H1 (cell line): ENCODE results near the gene SYT13. TPM values are rescaled to one million over a fixed set of nuclear protein-coding genes. Genes with fewer than 3 reads are reported as not detected.

Source experiments
- CTCF ChIA-PET: fragments of 300-600 bp; sonication (Branson Sonifier 250); formaldehyde crosslinking; loops from one replicate; lab custom pipeline; 2021; ENCODE audit not compliant: partially characterized antibody; lab: Charles Lee
- POLR2A ChIA-PET: fragments of 300-600 bp; sonication (Branson Sonifier 250); formaldehyde crosslinking; loops from one replicate; lab custom pipeline; 2021; ENCODE audit warnings: inconsistent platforms; ENCODE audit not compliant: partially characterized antibody; lab: Charles Lee
- DNase-seq, 2 experiments: peaks; one replicate each; pipeline versions ENCODE4 v3.0.0 to v3.0.0-alpha.2; 2010 to 2022; ENCODE audit warnings: low spot score in 2 of 2, low read depth in 1 of 2, mixed read lengths in 1 of 2
- FAIRE-seq: peaks from 2 replicates; lab custom pipeline; 2011; peaks lifted over from hg19 to GRCh38; lab: Jason Lieb, UNC
- H2AFZ ChIP-seq: 2 replicates; pipeline ENCODE4 v1.8.1; 2012; ENCODE audit warnings: low read length, inconsistent platforms
- H2AK5ac ChIP-seq: 2 replicates; pipeline ENCODE4 v1.6.1; 2013; ENCODE audit warnings: low read depth, low read length
- H2BK120ac ChIP-seq: replicated peaks from 2 replicates; pipeline ENCODE3; 2013; ENCODE audit warnings: low read depth, low read length, inconsistent platforms
- H2BK12ac ChIP-seq: 2 replicates; pipeline ENCODE4 v1.6.1; 2013; ENCODE audit warnings: low read depth, low read length
- H2BK15ac ChIP-seq: 2 replicates; pipeline ENCODE4 v1.6.1; 2013; ENCODE audit warnings: low read length
- H2BK20ac ChIP-seq: 2 replicates; pipeline ENCODE4 v1.6.1; 2013; ENCODE audit warnings: low read length
- H2BK5ac ChIP-seq: 2 replicates; pipeline ENCODE4 v1.6.1; 2013; ENCODE audit warnings: low read depth, low read length
- H3K14ac ChIP-seq: 2 replicates; pipeline ENCODE4 v1.6.1; 2013; ENCODE audit warnings: inconsistent platforms; ENCODE audit not compliant: insufficient read length
- H3K18ac ChIP-seq: 2 replicates; pipeline ENCODE4 v1.6.1; 2013; ENCODE audit warnings: low read length; ENCODE audit errors: extremely low read depth
- H3K23ac ChIP-seq: 2 replicates; pipeline ENCODE4 v1.6.1; 2013; ENCODE audit warnings: inconsistent platforms; ENCODE audit not compliant: insufficient read length
- H3K23me2 ChIP-seq: 2 replicates; pipeline ENCODE4 v1.6.1; 2013; ENCODE audit warnings: low read depth, low read length
- H3K27ac ChIP-seq: 2 replicates; pipeline ENCODE4 v1.6.1; 2011; ENCODE audit warnings: low read depth, low read length, inconsistent platforms
- H3K27me3 ChIP-seq, 4 experiments: replicated peaks in 1 of 4; 1 replicate in 1 of 4; 2 replicates in 3 of 4; pipeline versions ENCODE4 v1.6.1 to v1.8.1; 2011 to 2013; ENCODE audit warnings: low read length in 3 of 4, mild to moderate bottlenecking in 3 of 4, inconsistent platforms in 2 of 4, mixed read lengths in 2 of 4, moderate library complexity in 1 of 4; ENCODE audit not compliant: control insufficient read depth in 3 of 4, insufficient read depth in 3 of 4; ENCODE audit errors: extremely low read depth in 1 of 4
- H3K36me3 ChIP-seq, 4 experiments: 2 replicates each; pipeline versions ENCODE4 v1.6.1 to v1.8.1; 2011 to 2013; ENCODE audit warnings: mild to moderate bottlenecking in 4 of 4, low read length in 3 of 4, moderate library complexity in 2 of 4, control low read depth in 1 of 4, inconsistent platforms in 1 of 4; ENCODE audit not compliant: insufficient read depth in 4 of 4, control insufficient read depth in 2 of 4
- H3K4ac ChIP-seq: replicated peaks from 2 replicates; pipeline ENCODE3; 2013; ENCODE audit warnings: low read length, low read depth, mixed read lengths, inconsistent platforms; ENCODE audit not compliant: insufficient read length
- H3K4me1 ChIP-seq, 4 experiments: replicated peaks in 1 of 4; 1 replicate in 1 of 4; 2 replicates in 3 of 4; pipeline versions ENCODE4 v1.6.1 to v1.8.1; 2011 to 2013; ENCODE audit warnings: low read length in 3 of 4, inconsistent platforms in 2 of 4, mixed read lengths in 1 of 4; ENCODE audit not compliant: insufficient read depth in 4 of 4, control insufficient read depth in 3 of 4
- H3K4me2 ChIP-seq, 2 experiments: 2 replicates each; pipeline versions ENCODE4 v1.6.1 to v1.8.1; 2011 to 2013; ENCODE audit warnings: low read depth in 2 of 2, low read length in 2 of 2, control low read depth in 1 of 2, inconsistent platforms in 1 of 2, mild to moderate bottlenecking in 1 of 2; ENCODE audit not compliant: insufficient read depth in 1 of 2
- H3K4me3 ChIP-seq, 4 experiments: fragments of 200-600, 300-600 bp in 1 of 4; sonication (generic), shearing (Covaris generic), sonication (Bioruptor Twin) in 1 of 4; 2 replicates each; pipeline versions ENCODE4 v1.5.1 to v1.8.1; 2011 to 2016; ENCODE audit warnings: low read length in 4 of 4, low read depth in 3 of 4, control low read depth in 2 of 4, inconsistent platforms in 2 of 4, mild to moderate bottlenecking in 2 of 4, mixed read lengths in 1 of 4, moderate library complexity in 1 of 4; ENCODE audit not compliant: insufficient read depth in 2 of 4; ENCODE audit errors: extremely low read depth in 1 of 4
- H3K56ac ChIP-seq: replicated peaks from 2 replicates; pipeline ENCODE3; 2013; ENCODE audit warnings: low read depth, mild to moderate bottlenecking, mixed read lengths, low read length, inconsistent platforms; ENCODE audit not compliant: insufficient read length
- H3K79me1 ChIP-seq: 2 replicates; pipeline ENCODE4 v1.6.1; 2013; ENCODE audit warnings: low read depth, low read length, control low read depth
- H3K79me2 ChIP-seq, 2 experiments: 2 replicates each; pipeline versions ENCODE4 v1.6.1 to v1.8.1; 2012 to 2013; ENCODE audit warnings: low read length in 2 of 2, mild to moderate bottlenecking in 2 of 2, inconsistent platforms in 1 of 2; ENCODE audit not compliant: insufficient read depth in 2 of 2, control insufficient read depth in 1 of 2
- H3K9ac ChIP-seq, 4 experiments: replicated peaks in 1 of 4; 1 replicate in 1 of 4; 2 replicates in 3 of 4; pipeline versions ENCODE4 v1.6.1 to v1.8.1; 2011 to 2013; ENCODE audit warnings: low read depth in 3 of 4, low read length in 3 of 4, control low read depth in 2 of 4, mild to moderate bottlenecking in 2 of 4, moderate library complexity in 2 of 4, inconsistent platforms in 1 of 4; ENCODE audit errors: extremely low read depth in 1 of 4
- H3K9me3 ChIP-seq, 2 experiments: 2 replicates each; pipeline versions ENCODE4 v1.6.1 to v1.8.1; 2012 to 2013; ENCODE audit warnings: mild to moderate bottlenecking in 2 of 2, moderate library complexity in 2 of 2, control low read depth in 1 of 2, inconsistent platforms in 1 of 2, low read depth in 1 of 2, low read length in 1 of 2, mixed read lengths in 1 of 2; ENCODE audit not compliant: insufficient read depth in 2 of 2
- H4K20me1 ChIP-seq, 2 experiments: replicated peaks in 1 of 2; 2 replicates each; pipeline versions ENCODE3 to v1.8.1; 2011 to 2013; ENCODE audit warnings: inconsistent platforms in 2 of 2, low read length in 2 of 2, mild to moderate bottlenecking in 1 of 2; ENCODE audit not compliant: insufficient read depth in 2 of 2, control insufficient read depth in 1 of 2
- H4K5ac ChIP-seq: 2 replicates; pipeline ENCODE4 v1.6.1; 2013; ENCODE audit warnings: low read length, low read depth, mixed read lengths, inconsistent platforms; ENCODE audit not compliant: insufficient read length
- H4K8ac ChIP-seq: 2 replicates; pipeline ENCODE4 v1.8.0; 2013; ENCODE audit warnings: mild to moderate bottlenecking, moderate library complexity, low read length, inconsistent platforms; ENCODE audit not compliant: insufficient read depth; ENCODE audit errors: extremely low read depth
- H4K91ac ChIP-seq: replicated peaks from 2 replicates; pipeline ENCODE3; 2013; ENCODE audit warnings: low read length, mixed read lengths, inconsistent platforms; ENCODE audit not compliant: insufficient read length
- ASH2L ChIP-seq: fragments of 200-600, 300-600 bp; sonication (generic); IDR thresholded peaks from one replicate; pipeline ENCODE4 v1.7.1; 2017; ENCODE audit warnings: low read length
- BACH1 ChIP-seq: IDR thresholded peaks from 2 replicates; pipeline ENCODE4 v1.6.1; 2012; ENCODE audit warnings: low read length, improper control_type of control experiment
- BRCA1 ChIP-seq: IDR thresholded peaks from 2 replicates; pipeline ENCODE4 v1.6.1; 2012; ENCODE audit warnings: low read depth, low read length, improper control_type of control experiment
- CHD1 ChIP-seq: IDR thresholded peaks from 2 replicates; pipeline ENCODE4 v1.6.1; 2012; ENCODE audit warnings: low read depth, low read length, improper control_type of control experiment
- CTCF ChIP-seq, 3 experiments: IDR thresholded peaks; 1 replicate in 2 of 3; 2 replicates in 1 of 3; pipeline versions ENCODE4 v1.5.1 to v1.6.1; 2011; ENCODE audit warnings: low read length in 3 of 3, mild to moderate bottlenecking in 3 of 3, inconsistent platforms in 2 of 3, low read depth in 1 of 3, moderate library complexity in 1 of 3; ENCODE audit not compliant: insufficient read depth in 1 of 3; ENCODE audit errors: control extremely low read depth in 1 of 3
- GABPA ChIP-seq: IDR thresholded peaks from 2 replicates; pipeline ENCODE4 v1.6.1; 2011; ENCODE audit warnings: mild to moderate bottlenecking, low read length, moderate library complexity, borderline replicate concordance; ENCODE audit not compliant: insufficient read depth
- HDAC2 ChIP-seq, 2 experiments: fragments of 300-600 bp in 1 of 2; sonication (generic) in 1 of 2; IDR thresholded peaks; 2 replicates each; pipeline ENCODE4 v1.6.1; 2011 to 2012; ENCODE audit warnings: low read depth in 2 of 2, low read length in 2 of 2, mild to moderate bottlenecking in 2 of 2, moderate library complexity in 2 of 2, borderline replicate concordance in 1 of 2, inconsistent platforms in 1 of 2
- NRF1 ChIP-seq: IDR thresholded peaks from 2 replicates; pipeline ENCODE4 v1.6.1; 2011; ENCODE audit warnings: mild to moderate bottlenecking, low read depth, low read length, improper control_type of control experiment
- PHF8 ChIP-seq: fragments of 200-600 bp; sonication (generic); conservative IDR thresholded peaks from 2 replicates; pipeline ENCODE4 v1.7.1; 2012; ENCODE audit warnings: low read depth, mild to moderate bottlenecking, inconsistent platforms, low read length, moderate library complexity
- YY1 ChIP-seq: IDR thresholded peaks from 2 replicates; pipeline ENCODE4 v1.6.1; 2011; ENCODE audit warnings: low read depth, mild to moderate bottlenecking, low read length
- WGBS, 2 experiments: shearing (Covaris generic) in 1 of 2; methylation state at CpG; one replicate each; pipeline versions ENCODE4 v1.1.6 to v1.1.7; 2013 to 2015; ENCODE audit warnings: low lambda C conversion rate in 2 of 2, mixed read lengths in 2 of 2, inconsistent platforms in 1 of 2, low coverage in 1 of 2, missing lambda C conversion rate in 1 of 2; ENCODE audit not compliant: insufficient replicate concordance in 2 of 2, insufficient coverage in 1 of 2, insufficient read length in 1 of 2; ENCODE audit errors: extremely low coverage in 1 of 2, missing lambda C conversion rate in 1 of 2; 5-methylcytosine and 5-hydroxymethylcytosine counted together
- polyA plus RNA-seq, 7 experiments: library from polyadenylated mRNA; depleted of rRNA in 3 of 7; stranded (reverse) in 5 of 7; unstranded in 2 of 7; fragments of >200 nt in 5 of 7; fragments of 200-250 nt in 2 of 7; gene quantifications; 1 replicate in 5 of 7; 2 replicates in 1 of 7; 4 replicates in 1 of 7; pipeline versions ENCODE4 v1.2.1 to v1.2.3, GENCODE V29; 2011 to 2013; ENCODE audit warnings: missing spikeins in 2 of 7, mixed read lengths in 2 of 7
- total RNA-seq: library from RNA; stranded (reverse); fragmentation: NEBNext Ultra II Directional; extraction: Animal tissue kit (Norgen Biotek cat#: 25700); gene quantifications from 2 replicates; pipeline ENCODE4 v1.2.1, GENCODE V29; 2021
- TF ChIP-seq, protein P1 (sequence below): IDR thresholded peaks from 2 replicates; pipeline ENCODE4 v1.6.1; 2012; ENCODE audit warnings: inconsistent platforms

The SYT13 gene
- total and polyA plus RNA-seq, 2 of the 8 experiments (the other 6 are each of a cell fraction or from before 2014, with no cell fraction given), result 4.8 to 13.2 TPM

DNA sequence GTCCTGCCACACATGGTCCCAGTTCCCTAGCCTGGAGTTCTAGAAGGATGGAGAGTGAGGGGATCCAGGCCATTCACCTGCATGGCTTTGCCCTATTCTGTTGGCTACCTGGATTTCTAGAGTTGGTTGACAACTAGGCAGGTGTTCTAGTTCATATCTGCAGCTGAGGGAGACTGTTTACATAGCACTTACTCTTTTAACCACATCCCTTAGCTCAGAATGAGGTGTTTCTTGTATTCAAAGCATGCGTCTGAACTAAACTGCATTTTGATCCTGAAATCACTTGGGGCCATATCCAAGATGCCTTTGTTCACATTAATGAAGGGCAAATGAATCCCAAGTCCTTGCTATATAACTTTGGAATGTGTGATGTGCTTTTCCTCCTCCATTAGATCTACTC, 60.9 kb downstream of the SYT13 start:
- no peak overlapping the region for H4K5ac ChIP-seq
- H3K79me1 ChIP-seq, result no peaks in the 10 kb centered on the region
- ChIA-PET POLR2A (no interaction called here), CTCF (interaction anchor here (0.6 to 10.0 kb wide), 6 partner anchors 10 to 106 kb away, joined by 3 to 61 read pairs (median 3); no protein-coding TSS in a partner anchor)
- no peak overlapping the region for H3K4me3 ChIP-seq
- H4K91ac ChIP-seq, result no peak overlapping the region
- DNase-seq (no peak), FAIRE-seq (no peak)
- peaks cover 0 to 2% of the 10 kb centered on the region in 2 experiments for H4K20me1 ChIP-seq
- H3K56ac ChIP-seq, result no peak overlapping the region
- H3K9ac ChIP-seq, result no peak overlapping the region
- H3K36me3 ChIP-seq, result peaks cover 0 to 10% (median 4%) of the 10 kb centered on the region in 4 experiments; a peak in 3 of 8 replicates
- no peak overlapping the region for H2BK12ac ChIP-seq
- H3K14ac ChIP-seq, result no peak overlapping the region
- H3K79me2 ChIP-seq, result no peaks in the 10 kb centered on the region
- no peaks in the 10 kb centered on the region for H3K23me2 ChIP-seq
- no peak overlapping the region for H3K23ac ChIP-seq
- no peak overlapping the region for H2BK120ac ChIP-seq
- no peak overlapping the region for H3K18ac ChIP-seq
- no peaks in the 10 kb centered on the region; a peak in 1 of 7 replicates for H3K27me3 ChIP-seq
- H3K4me1 ChIP-seq, result no peaks in the 10 kb centered on the region
- H2BK5ac ChIP-seq, result no peak overlapping the region
- H2AFZ ChIP-seq, result no peak overlapping the region
- no peak overlapping the region for H4K8ac ChIP-seq
- H2BK20ac ChIP-seq, result no peak overlapping the region
- H2AK5ac ChIP-seq, result no peak overlapping the region
- H3K4me2 ChIP-seq, result no peak overlapping the region
- no peak overlapping the region for H2BK15ac ChIP-seq
- 88% methylated on average over 1 of the region's 1 CpG; no CpG with 5 or more reads in 1 of the 2 experiments for WGBS, 2 experiments
- H3K27ac ChIP-seq, result no peak overlapping the region
- no peak overlapping the region for H3K4ac ChIP-seq
- no peaks in the 10 kb centered on the region for H3K9me3 ChIP-seq
- no peak for TF ChIP-seq CHD1
- TF ChIP-seq, protein P1, sequence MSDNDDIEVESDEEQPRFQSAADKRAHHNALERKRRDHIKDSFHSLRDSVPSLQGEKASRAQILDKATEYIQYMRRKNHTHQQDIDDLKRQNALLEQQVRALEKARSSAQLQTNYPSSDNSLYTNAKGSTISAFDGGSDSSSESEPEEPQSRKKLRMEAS, result no peak
- no peak for TF ChIP-seq BACH1
- no peak for TF ChIP-seq HDAC2 (IDR thresholded peaks at IDR 0.05; ENCODE audit: borderline replicate concordance in 1 of 2, low read depth in 2 of 2, low read length in 2 of 2)
- TF ChIP-seq CTCF (IDR thresholded peaks at IDR 0.05; ENCODE audit: control extremely low read depth in 1 of 3, insufficient read depth in 1 of 3, low read depth in 1 of 3, low read length in 3 of 3), result no peak
- no peak for TF ChIP-seq ASH2L
- TF ChIP-seq GABPA, result no peak
- no peak for TF ChIP-seq PHF8
- TF ChIP-seq YY1, result no peak
- no peak for TF ChIP-seq BRCA1
- TF ChIP-seq NRF1, result no peak
